ENCODE data around the gene ZMPSTE24.

GRCh38 chr1:40332695-40333094 is 74.7 kb downstream of the ZMPSTE24 start:
- TF ChIP-seq CTCF (IDR thresholded peaks at IDR 0.05; ENCODE audit: low read depth, low read length), result no peak
- TF ChIP-seq EZH2phosphoT487 (IDR thresholded peaks at IDR 0.05; ENCODE audit: low read depth), result no peak

All from OCI-LY3 (cell line).